ENCODE results near the gene MED31.

- no peak for TF ChIP-seq USF2 (IDR thresholded peaks at IDR 0.05)
- no peak for TF ChIP-seq CTCF (IDR thresholded peaks at IDR 0.05)
- no peak for TF ChIP-seq GATA3 (IDR thresholded peaks at IDR 0.05; ENCODE audit: borderline replicate concordance)
- TF ChIP-seq CHD4 (IDR thresholded peaks at IDR 0.05; ENCODE audit: borderline replicate concordance) = no peak
- TF ChIP-seq JUN (IDR thresholded peaks at IDR 0.05) = no peak
- TF ChIP-seq EP300 (IDR thresholded peaks at IDR 0.05) = no peak
- TF ChIP-seq ELK1 (IDR thresholded peaks at IDR 0.05; ENCODE audit: low read depth, low read length) = no peak
- no peak for TF ChIP-seq POLR2A (IDR thresholded peaks at IDR 0.05; ENCODE audit: low read length)
Measured at GRCh38 chr17:6668219-6668618, 16.8 kb upstream of the MED31 start.
